ENCODE data around the gene NCBP1.

Gene NCBP1

GRCh38 chr9:97721396-97721795 lies 87.8 kb downstream of the NCBP1 start:
- no peak for DNase-seq

- no peak for DNase-seq
Measured at GRCh38 chr9:97722331-97722730, 88.7 kb downstream of the NCBP1 start.

Measured in SHP77 (cell line).